Stimulated activated CD4-positive, alpha-beta T cell treated with anti-CD3 and anti-CD28 coated beads, Interleukin-2, amount 100 ng/mL, for 24 hours (primary cell): ENCODE measurements around the gene NKPD1.

Experiments
- DNase-seq, 2 donors: peaks; one replicate each; pipeline ENCODE4 v3.0.0-alpha.2; 2020

NKPD1 gene

GRCh38 chr19:45154064-45154827 is 6.5 kb downstream of the NKPD1 start:
- no peak for DNase-seq

GRCh38 chr19:45153339-45154063 is 7.3 kb downstream of the NKPD1 start:
- peak; percentile 37 to 59 for DNase-seq

GRCh38 chr19:45152504-45153338 is 8.1 kb downstream of the NKPD1 start:
- DNase-seq: peak; percentile 40 to 54

- DNase-seq: no peak
Measured at GRCh38 chr19:45151821-45152503, 8.8 kb downstream of the NKPD1 start.

- no peak for DNase-seq
Measured at GRCh38 chr19:45151320-45151719, 9.5 kb downstream of the NKPD1 start.

- DNase-seq: no peak
Measured at GRCh38 chr19:45150751-45151281, 10.0 kb downstream of the NKPD1 start.

- DNase-seq: no peak
Measured at GRCh38 chr19:45150180-45150579, 10.6 kb downstream of the NKPD1 start.

- no peak for DNase-seq
Measured at GRCh38 chr19:45149129-45149528, 11.7 kb downstream of the NKPD1 start.

- DNase-seq: no peak
Measured at GRCh38 chr19:45147835-45148676, 12.7 kb downstream of the NKPD1 start.

- DNase-seq: no peak
Measured at GRCh38 chr19:45146741-45147205, 14.0 kb downstream of the NKPD1 start.

GRCh38 chr19:45146251-45146650 is 14.5 kb downstream of the NKPD1 start:
- no peak for DNase-seq

GRCh38 chr19:45145270-45146189 is 15.3 kb downstream of the NKPD1 start:
- DNase-seq: no peak

- DNase-seq: no peak
Measured at GRCh38 chr19:45144431-45145269, 16.1 kb downstream of the NKPD1 start.

- no peak for DNase-seq
Measured at GRCh38 chr19:45142726-45143110, 18.1 kb downstream of the NKPD1 start.

- DNase-seq: no peak
Measured at GRCh38 chr19:45142016-45142725, 18.6 kb downstream of the NKPD1 start.

GRCh38 chr19:45141203-45141900 is 19.4 kb downstream of the NKPD1 start:
- no peak for DNase-seq

- no peak for DNase-seq
Measured at GRCh38 chr19:45140533-45140932, 20.2 kb downstream of the NKPD1 start.

GRCh38 chr19:45140144-45140503 is 20.7 kb downstream of the NKPD1 start:
- DNase-seq: no peak
